HL-60 (cell line): ENCODE data around the gene NFATC1.

Source experiments
- POLR2AphosphoS5 ChIP-seq: IDR thresholded peaks from 2 replicates; pipeline ENCODE4 v1.6.1; 2012; ENCODE audit warnings: low read depth
- SPI1 ChIP-seq: IDR thresholded peaks from 2 replicates; pipeline ENCODE4 v1.6.1; 2012; ENCODE audit warnings: low read depth, mild to moderate bottlenecking, borderline replicate concordance
- TF ChIP-seq, protein P1 (sequence below): IDR thresholded peaks from one replicate; pipeline ENCODE4 v1.5.1; 2011; ENCODE audit warnings: low read length, control low read depth, inconsistent platforms; ENCODE audit not compliant: insufficient read depth
- TF ChIP-seq, protein P2 (sequence below): IDR thresholded peaks from 2 replicates; pipeline ENCODE4 v1.6.1; 2012; ENCODE audit warnings: low read depth; ENCODE audit not compliant: insufficient replicate concordance

DNA sequence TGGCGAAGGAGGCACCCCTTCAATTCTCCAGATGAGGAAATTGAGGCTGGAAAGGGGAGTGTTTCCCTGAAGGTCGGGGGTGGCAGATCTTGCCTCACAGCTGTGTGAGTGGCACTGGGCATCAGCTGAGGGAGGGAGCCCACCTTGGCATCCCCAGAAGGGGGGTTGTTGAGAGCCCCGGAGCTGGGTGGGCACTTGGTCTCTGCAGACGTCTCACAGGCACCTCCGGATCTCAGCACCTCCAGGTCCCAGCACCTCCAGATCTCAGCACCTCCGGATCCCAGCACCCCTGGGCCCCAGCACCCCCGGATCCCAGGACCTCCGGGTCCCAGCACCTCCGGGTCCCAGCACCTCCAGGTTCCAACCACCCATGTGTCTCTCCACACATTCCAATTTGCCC, 137.9 kb downstream of the NFATC1 start:
- TF ChIP-seq, protein P1, sequence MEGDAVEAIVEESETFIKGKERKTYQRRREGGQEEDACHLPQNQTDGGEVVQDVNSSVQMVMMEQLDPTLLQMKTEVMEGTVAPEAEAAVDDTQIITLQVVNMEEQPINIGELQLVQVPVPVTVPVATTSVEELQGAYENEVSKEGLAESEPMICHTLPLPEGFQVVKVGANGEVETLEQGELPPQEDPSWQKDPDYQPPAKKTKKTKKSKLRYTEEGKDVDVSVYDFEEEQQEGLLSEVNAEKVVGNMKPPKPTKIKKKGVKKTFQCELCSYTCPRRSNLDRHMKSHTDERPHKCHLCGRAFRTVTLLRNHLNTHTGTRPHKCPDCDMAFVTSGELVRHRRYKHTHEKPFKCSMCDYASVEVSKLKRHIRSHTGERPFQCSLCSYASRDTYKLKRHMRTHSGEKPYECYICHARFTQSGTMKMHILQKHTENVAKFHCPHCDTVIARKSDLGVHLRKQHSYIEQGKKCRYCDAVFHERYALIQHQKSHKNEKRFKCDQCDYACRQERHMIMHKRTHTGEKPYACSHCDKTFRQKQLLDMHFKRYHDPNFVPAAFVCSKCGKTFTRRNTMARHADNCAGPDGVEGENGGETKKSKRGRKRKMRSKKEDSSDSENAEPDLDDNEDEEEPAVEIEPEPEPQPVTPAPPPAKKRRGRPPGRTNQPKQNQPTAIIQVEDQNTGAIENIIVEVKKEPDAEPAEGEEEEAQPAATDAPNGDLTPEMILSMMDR, result no peak
- TF ChIP-seq, protein P2, sequence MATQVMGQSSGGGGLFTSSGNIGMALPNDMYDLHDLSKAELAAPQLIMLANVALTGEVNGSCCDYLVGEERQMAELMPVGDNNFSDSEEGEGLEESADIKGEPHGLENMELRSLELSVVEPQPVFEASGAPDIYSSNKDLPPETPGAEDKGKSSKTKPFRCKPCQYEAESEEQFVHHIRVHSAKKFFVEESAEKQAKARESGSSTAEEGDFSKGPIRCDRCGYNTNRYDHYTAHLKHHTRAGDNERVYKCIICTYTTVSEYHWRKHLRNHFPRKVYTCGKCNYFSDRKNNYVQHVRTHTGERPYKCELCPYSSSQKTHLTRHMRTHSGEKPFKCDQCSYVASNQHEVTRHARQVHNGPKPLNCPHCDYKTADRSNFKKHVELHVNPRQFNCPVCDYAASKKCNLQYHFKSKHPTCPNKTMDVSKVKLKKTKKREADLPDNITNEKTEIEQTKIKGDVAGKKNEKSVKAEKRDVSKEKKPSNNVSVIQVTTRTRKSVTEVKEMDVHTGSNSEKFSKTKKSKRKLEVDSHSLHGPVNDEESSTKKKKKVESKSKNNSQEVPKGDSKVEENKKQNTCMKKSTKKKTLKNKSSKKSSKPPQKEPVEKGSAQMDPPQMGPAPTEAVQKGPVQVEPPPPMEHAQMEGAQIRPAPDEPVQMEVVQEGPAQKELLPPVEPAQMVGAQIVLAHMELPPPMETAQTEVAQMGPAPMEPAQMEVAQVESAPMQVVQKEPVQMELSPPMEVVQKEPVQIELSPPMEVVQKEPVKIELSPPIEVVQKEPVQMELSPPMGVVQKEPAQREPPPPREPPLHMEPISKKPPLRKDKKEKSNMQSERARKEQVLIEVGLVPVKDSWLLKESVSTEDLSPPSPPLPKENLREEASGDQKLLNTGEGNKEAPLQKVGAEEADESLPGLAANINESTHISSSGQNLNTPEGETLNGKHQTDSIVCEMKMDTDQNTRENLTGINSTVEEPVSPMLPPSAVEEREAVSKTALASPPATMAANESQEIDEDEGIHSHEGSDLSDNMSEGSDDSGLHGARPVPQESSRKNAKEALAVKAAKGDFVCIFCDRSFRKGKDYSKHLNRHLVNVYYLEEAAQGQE, result no peak
- no peak for TF ChIP-seq POLR2AphosphoS5
- TF ChIP-seq SPI1, result no peak
